ENCODE results near the gene KCNJ5. TPM values are rescaled to one million over a fixed set of nuclear protein-coding genes. Genes with fewer than 3 reads are reported as not detected.

KCNJ5 gene
- total RNA-seq, 1 experiment from 2014 or later = 0.22 TPM

- peaks cover 8% of the 10 kb centered on the region; the same call in 1 of the 2 replicates for H3K27me3 Mint-ChIP-seq (ENCODE audit: low read depth)
- ATAC-seq = no peak
- no peak overlapping the region for H3K27ac Mint-ChIP-seq
- ChIA-PET CTCF (interaction anchor here (4.2 kb wide), 1 partner anchor 23 kb away, joined by 16 read pairs; no protein-coding TSS in a partner anchor), POLR2A (no interaction called here)
- H3K36me3 Mint-ChIP-seq = no peaks in the 10 kb centered on the region
- TF ChIP-seq EMX1 (CRISPR knock-in tag; IDR thresholded peaks at IDR 0.05) (no peak), MXD4 (CRISPR knock-in tag; IDR thresholded peaks at IDR 0.05; ENCODE audit: borderline replicate concordance) (no peak), IRF2 (CRISPR knock-in tag; IDR thresholded peaks at IDR 0.05; ENCODE audit: borderline replicate concordance, low read depth) (no peak), AFF4 (CRISPR knock-in tag; IDR thresholded peaks at IDR 0.05; ENCODE audit: borderline replicate concordance) (no peak), FOXJ3 (CRISPR knock-in tag; IDR thresholded peaks at IDR 0.05; ENCODE audit: borderline replicate concordance) (no peak), JUN (CRISPR knock-in tag; IDR thresholded peaks at IDR 0.05) (no peak), CTCF (IDR thresholded peaks at IDR 0.05) (no peak), KAT7 (CRISPR knock-in tag; IDR thresholded peaks at IDR 0.05; ENCODE audit: borderline replicate concordance) (no peak), CREB1 (CRISPR knock-in tag; IDR thresholded peaks at IDR 0.05) (no peak), OVOL2 (CRISPR knock-in tag; IDR thresholded peaks at IDR 0.05; ENCODE audit: borderline replicate concordance) (no peak), ZNF317 (CRISPR knock-in tag; IDR thresholded peaks at IDR 0.05; ENCODE audit: borderline replicate concordance, low read depth) (no peak), ATF1 (CRISPR knock-in tag; IDR thresholded peaks at IDR 0.05) (no peak), GRHL2 (CRISPR knock-in tag; IDR thresholded peaks at IDR 0.05; ENCODE audit: insufficient replicate concordance, severe bottlenecking) (no peak), SMAD3 (CRISPR knock-in tag; IDR thresholded peaks at IDR 0.05; ENCODE audit: borderline replicate concordance) (no peak), ZBTB21 (CRISPR knock-in tag; IDR thresholded peaks at IDR 0.05; ENCODE audit: borderline replicate concordance) (no peak), ZSCAN18 (CRISPR knock-in tag; IDR thresholded peaks at IDR 0.05) (no peak), TEAD4 (CRISPR knock-in tag; IDR thresholded peaks at IDR 0.05) (no peak), ZNF138 (CRISPR knock-in tag; conservative IDR thresholded peaks at IDR 0.05) (no peak)
- H3K4me1 Mint-ChIP-seq = peaks cover 7% of the 10 kb centered on the region
- no peaks in the 10 kb centered on the region for H3K9me3 Mint-ChIP-seq
- DNase-seq (ENCODE audit: low spot score) = no peak
- no peak overlapping the region for H3K4me3 Mint-ChIP-seq
These were observed 37.6 kb upstream of the KCNJ5 start for GRCh38 chr11:128853559-128853958.

- ChIA-PET POLR2A (no interaction called here), CTCF (interaction anchor here (1.0 to 4.2 kb wide), 4 partner anchors 24 to 223 kb away, joined by 3 to 16 read pairs (median 7); no protein-coding TSS in a partner anchor)
- no peak overlapping the region for H3K4me3 Mint-ChIP-seq
- H3K27me3 Mint-ChIP-seq (ENCODE audit: low read depth) = peaks cover 19% of the 10 kb centered on the region
- peaks cover 4% of the 10 kb centered on the region; the same call in 1 of the 2 replicates for H3K4me1 Mint-ChIP-seq
- no peak overlapping the region for H3K27ac Mint-ChIP-seq
- no peak for ATAC-seq
- no peak for TF ChIP-seq ELF4 (CRISPR knock-in tag; IDR thresholded peaks at IDR 0.05; ENCODE audit: low read depth)
- no peaks in the 10 kb centered on the region for H3K9me3 Mint-ChIP-seq
- DNase-seq (ENCODE audit: low spot score) = no peak
- H3K36me3 Mint-ChIP-seq = no peaks in the 10 kb centered on the region
These were observed 36.3 kb upstream of the KCNJ5 start for GRCh38 chr11:128854841-128855240.

Measured in WTC11 (cell line).